ENCODE data around the gene ELF3. TPM values are rescaled to one million over a fixed set of nuclear protein-coding genes. Genes with fewer than 3 reads are reported as not detected.
A peak's percentile ranks its signal among the peaks of the same experiment; 100 is the strongest.

The ELF3 gene
- total and polyA plus RNA-seq, 2 of the 13 experiments (the other 11 are each of a cell fraction or from before 2014, with no cell fraction given): 11.5 to 55.1 TPM

DNA sequence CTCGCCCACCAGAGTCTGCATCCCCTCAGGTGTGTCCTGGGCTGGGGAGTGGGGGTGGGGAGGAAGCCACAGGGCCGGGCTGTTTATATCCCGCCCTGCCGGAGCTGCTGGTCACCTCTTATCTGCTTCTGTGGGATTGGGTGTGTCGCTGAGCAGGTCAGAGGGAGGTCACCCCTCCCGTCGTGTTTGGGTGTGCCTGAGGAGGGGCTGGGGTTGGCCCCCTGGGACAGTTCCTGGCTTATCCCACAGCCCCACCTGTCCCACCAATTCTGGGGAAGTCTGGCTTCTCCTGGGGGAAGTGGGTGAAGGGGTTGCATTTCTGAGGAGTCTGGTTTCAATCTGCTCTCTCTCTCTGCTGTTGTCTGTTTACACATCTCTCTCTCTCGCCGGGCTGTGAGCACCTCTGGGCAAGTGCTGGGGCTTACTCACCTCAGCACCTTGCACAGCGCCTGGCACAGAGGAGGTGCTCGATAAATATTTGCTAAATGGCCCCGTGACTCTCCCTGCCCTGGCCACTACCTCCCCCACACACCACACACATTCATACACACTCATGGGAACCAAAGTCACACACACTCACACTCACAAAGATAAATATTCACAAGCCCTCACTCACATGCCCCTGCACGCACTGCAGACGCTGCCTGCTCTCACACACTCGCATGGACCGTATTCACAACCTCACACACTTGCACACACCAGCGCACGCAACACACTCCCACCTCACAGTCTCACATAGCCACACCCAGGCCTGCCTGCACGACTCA, 8.3 kb downstream of the ELF3 start (continued):
- TF ChIP-seq ZNF878 (CRISPR knock-in tag; IDR thresholded peaks at IDR 0.05) (0 out of 2 replicates have a peak, but pooled peaks have one; percentile 26), HIC2 (CRISPR knock-in tag; IDR thresholded peaks at IDR 0.05; ENCODE audit: low read depth) (peak; percentile 97), ZNF451 (CRISPR knock-in tag; IDR thresholded peaks at IDR 0.05) (no peak), SAP130 (CRISPR knock-in tag; IDR thresholded peaks at IDR 0.05; ENCODE audit: low read depth) (peak; percentile 76; the same call in 1 of the 2 replicates), HNF4A (CRISPR knock-in tag; IDR thresholded peaks at IDR 0.05) (no peak), ZNF772 (CRISPR knock-in tag; IDR thresholded peaks at IDR 0.05) (no peak), ZNF598 (CRISPR knock-in tag; IDR thresholded peaks at IDR 0.05; ENCODE audit: borderline replicate concordance) (no peak), ZNF567 (CRISPR knock-in tag; IDR thresholded peaks at IDR 0.05; ENCODE audit: borderline replicate concordance) (no peak), PHF21A (CRISPR knock-in tag; IDR thresholded peaks at IDR 0.05) (peak; percentile 61; the same call in 1 of the 2 replicates), SALL1 (CRISPR knock-in tag; IDR thresholded peaks at IDR 0.05) (peak; percentile 64; the same call in 1 of the 2 replicates), ARNT (IDR thresholded peaks at IDR 0.05) (no peak), ZNF292 (CRISPR knock-in tag; IDR thresholded peaks at IDR 0.05; ENCODE audit: borderline replicate concordance, low read depth) (peak; percentile 82; the same call in 1 of the 2 replicates), DMAP1 (CRISPR knock-in tag; IDR thresholded peaks at IDR 0.05) (peak; percentile 19; the same call in 1 of the 2 replicates), ZNF556 (CRISPR knock-in tag; IDR thresholded peaks at IDR 0.05; ENCODE audit: borderline replicate concordance) (no peak), FOXJ3 (CRISPR knock-in tag; IDR thresholded peaks at IDR 0.05; ENCODE audit: borderline replicate concordance) (no peak), TCF7 (IDR thresholded peaks at IDR 0.05; ENCODE audit: low read depth) (peak; percentile 22; the same call in 1 of the 2 replicates), ZNF207 (IDR thresholded peaks at IDR 0.05; ENCODE audit: borderline replicate concordance) (no peak), IKZF1 (IDR thresholded peaks at IDR 0.05) (no peak), HHEX (CRISPR knock-in tag; IDR thresholded peaks at IDR 0.05) (no peak), TFDP2 (CRISPR knock-in tag; IDR thresholded peaks at IDR 0.05) (no peak; the same call in 1 of the 2 replicates), CREB1 (IDR thresholded peaks at IDR 0.05) (no peak), CREB1 (CRISPR knock-in tag; IDR thresholded peaks at IDR 0.05) (no peak), ZNF703 (CRISPR knock-in tag; IDR thresholded peaks at IDR 0.05; ENCODE audit: borderline replicate concordance) (0 out of 2 replicates have a peak, but pooled peaks have one; percentile 27), SKI (IDR thresholded peaks at IDR 0.05; ENCODE audit: partially characterized antibody) (peak; percentile 71)
- TF ChIP-seq, protein P1, sequence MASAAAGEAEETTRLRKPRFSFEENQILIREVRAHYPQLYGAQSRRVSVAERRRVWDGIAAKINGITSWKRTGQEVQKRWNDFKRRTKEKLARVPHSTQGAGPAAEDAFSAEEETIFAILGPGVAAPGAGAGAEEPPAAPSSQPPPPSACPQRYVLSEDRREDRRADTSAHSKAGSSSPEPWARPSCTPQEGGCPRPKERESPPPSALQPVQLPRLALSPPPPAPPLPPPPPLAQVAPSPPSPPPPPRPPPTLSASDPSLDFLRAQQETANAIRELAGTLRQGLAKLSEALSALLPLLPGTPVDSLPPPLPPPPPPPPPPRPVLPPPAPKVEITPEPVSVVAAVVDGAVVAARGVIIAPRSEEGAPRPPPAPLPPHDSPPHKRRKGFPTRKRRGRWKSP (CRISPR knock-in tag; IDR thresholded peaks at IDR 0.05): peak; percentile 69
- TF ChIP-seq, protein P2, sequence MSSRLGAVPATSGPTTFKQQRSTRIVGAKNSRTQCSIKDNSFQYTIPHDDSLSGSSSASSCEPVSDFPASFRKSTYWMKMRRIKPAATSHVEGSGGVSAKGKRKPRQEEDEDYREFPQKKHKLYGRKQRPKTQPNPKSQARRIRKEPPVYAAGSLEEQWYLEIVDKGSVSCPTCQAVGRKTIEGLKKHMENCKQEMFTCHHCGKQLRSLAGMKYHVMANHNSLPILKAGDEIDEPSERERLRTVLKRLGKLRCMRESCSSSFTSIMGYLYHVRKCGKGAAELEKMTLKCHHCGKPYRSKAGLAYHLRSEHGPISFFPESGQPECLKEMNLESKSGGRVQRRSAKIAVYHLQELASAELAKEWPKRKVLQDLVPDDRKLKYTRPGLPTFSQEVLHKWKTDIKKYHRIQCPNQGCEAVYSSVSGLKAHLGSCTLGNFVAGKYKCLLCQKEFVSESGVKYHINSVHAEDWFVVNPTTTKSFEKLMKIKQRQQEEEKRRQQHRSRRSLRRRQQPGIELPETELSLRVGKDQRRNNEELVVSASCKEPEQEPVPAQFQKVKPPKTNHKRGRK (CRISPR knock-in tag; IDR thresholded peaks at IDR 0.05): no peak
